Right lobe of liver (tissue), 6 donors: ENCODE data around the gene HOXA3. TPM values are rescaled to one million over a fixed set of nuclear protein-coding genes. Genes with fewer than 3 reads are reported as not detected.
A peak's percentile ranks its signal among the peaks of the same experiment; 100 is the strongest.

Experiments
- ATAC-seq, 4 donors: fragments of 200-7000 bp; cut with Tn5 transposase; one replicate each; pipeline ENCODE4 v1.9.1; 2020; ENCODE audit warnings: mild to moderate bottlenecking in 4 of 4, moderate library complexity in 4 of 4
- DNase-seq, 3 donors: peaks; one replicate each; pipeline ENCODE4 v3.0.0-alpha.2; 2020
- H3K27ac ChIP-seq, 3 donors: fragments of 200-600 bp; one replicate each; pipeline ENCODE4 v1.8.0; 2022
- H3K27me3 ChIP-seq, 2 donors: fragments of 200-600 bp; one replicate each; pipeline ENCODE4 v1.8.0; 2022
- H3K36me3 ChIP-seq, 4 donors: fragments of 200-600 bp; sonication (generic) in 1 of 4; one replicate each; pipeline versions ENCODE4 v1.5.1 to v1.8.0; 2017 to 2022; ENCODE audit warnings: control low read depth in 1 of 4
- H3K4me1 ChIP-seq, 4 donors: fragments of 200-600 bp; sonication (generic) in 1 of 4; one replicate each; pipeline versions ENCODE4 v1.5.1 to v1.8.0; 2017 to 2022; ENCODE audit warnings: control low read depth in 1 of 4
- H3K4me3 ChIP-seq, 3 donors: fragments of 200-600 bp; one replicate each; pipeline ENCODE4 v1.8.0; 2022
- H3K9me3 ChIP-seq, 4 donors: fragments of 200-600 bp; sonication (generic) in 1 of 4; one replicate each; pipeline versions ENCODE4 v1.5.1 to v1.8.0; 2017 to 2022; ENCODE audit warnings: control low read depth in 1 of 4
- POLR2A ChIP-seq: fragments of 450-650 bp; IDR thresholded peaks from one replicate; pipeline ENCODE4 v1.6.1; 2017; ENCODE audit warnings: antibody characterized with exemption, mild to moderate bottlenecking
- WGBS: methylation state at CpG from one replicate; pipeline ENCODE4 v1.1.6; 2018; ENCODE audit warnings: low coverage, low lambda C conversion rate; ENCODE audit not compliant: insufficient coverage; ENCODE audit errors: missing lambda C conversion rate; 5-methylcytosine and 5-hydroxymethylcytosine counted together
- intact Hi-C, 2 donors: fragments of 100-400 bp; cut with DNase I; formaldehyde crosslinking; loops; one replicate each; pipeline versions ENCODE4 v1.11.2 to v1.14.1; 2022
- total RNA-seq, 6 experiments: library from RNA; depleted of rRNA in 2 of 6; stranded (reverse); fragments of >200 nt in 2 of 6; fragmentation: NEBNext Ultra II Directional in 3 of 6; extraction: Animal tissue kit (Norgen Biotek cat#: 25700) in 3 of 6; gene quantifications; one replicate each; pipeline versions ENCODE4 v1.1.0 to v1.2.4, GENCODE V29; 2016 to 2023
- TF ChIP-seq, protein P1 (sequence below), 4 donors: fragments of 200-600 bp in 3 of 4; fragments of 450-650 bp in 1 of 4; IDR thresholded peaks; one replicate each; pipeline versions ENCODE4 v1.5.1 to v1.8.0; 2016 to 2022; ENCODE audit warnings: antibody characterized with exemption in 4 of 4, mild to moderate bottlenecking in 2 of 4
- donor health status: DM: no; HTN: yes; CAD: no.
- donor health status: DM: no; HTN: no; CAD: no.
- donor health status: DM: no; HTN: no; CAD: no.
- donor health status: DM: no; HTN: yes; CAD: no.
- donor health status: DM: no; HTN: yes; CAD: no.

HOXA3 gene
- total RNA-seq, 6 experiments from 2014 or later: 0.17 to 0.26 (median 0.25) TPM; not detected in 2

- intact Hi-C loops: no loop called here
- ATAC-seq: no peak
- DNase-seq: no peak
- WGBS: 16% methylated on average over 29 of the region's 29 CpGs
- Histone ChIP-seq H3K4me1 (peaks cover 0 to 18% (median 5%) of the 10 kb centered on the region in 4 donors), H3K9me3 (no peaks in the 10 kb centered on the region), H3K36me3 (no peaks in the 10 kb centered on the region), H3K27ac (no peak overlapping the region), H3K4me3 (no peak overlapping the region), H3K27me3 (peaks cover 31 to 87% of the 10 kb centered on the region in 2 donors)
- TF ChIP-seq, protein P1, sequence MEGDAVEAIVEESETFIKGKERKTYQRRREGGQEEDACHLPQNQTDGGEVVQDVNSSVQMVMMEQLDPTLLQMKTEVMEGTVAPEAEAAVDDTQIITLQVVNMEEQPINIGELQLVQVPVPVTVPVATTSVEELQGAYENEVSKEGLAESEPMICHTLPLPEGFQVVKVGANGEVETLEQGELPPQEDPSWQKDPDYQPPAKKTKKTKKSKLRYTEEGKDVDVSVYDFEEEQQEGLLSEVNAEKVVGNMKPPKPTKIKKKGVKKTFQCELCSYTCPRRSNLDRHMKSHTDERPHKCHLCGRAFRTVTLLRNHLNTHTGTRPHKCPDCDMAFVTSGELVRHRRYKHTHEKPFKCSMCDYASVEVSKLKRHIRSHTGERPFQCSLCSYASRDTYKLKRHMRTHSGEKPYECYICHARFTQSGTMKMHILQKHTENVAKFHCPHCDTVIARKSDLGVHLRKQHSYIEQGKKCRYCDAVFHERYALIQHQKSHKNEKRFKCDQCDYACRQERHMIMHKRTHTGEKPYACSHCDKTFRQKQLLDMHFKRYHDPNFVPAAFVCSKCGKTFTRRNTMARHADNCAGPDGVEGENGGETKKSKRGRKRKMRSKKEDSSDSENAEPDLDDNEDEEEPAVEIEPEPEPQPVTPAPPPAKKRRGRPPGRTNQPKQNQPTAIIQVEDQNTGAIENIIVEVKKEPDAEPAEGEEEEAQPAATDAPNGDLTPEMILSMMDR (IDR thresholded peaks at IDR 0.05): no peak
- no peak for TF ChIP-seq POLR2A
These were observed 41.1 kb upstream of the HOXA3 start for GRCh38 chr7:27193335-27194001.

DNA sequence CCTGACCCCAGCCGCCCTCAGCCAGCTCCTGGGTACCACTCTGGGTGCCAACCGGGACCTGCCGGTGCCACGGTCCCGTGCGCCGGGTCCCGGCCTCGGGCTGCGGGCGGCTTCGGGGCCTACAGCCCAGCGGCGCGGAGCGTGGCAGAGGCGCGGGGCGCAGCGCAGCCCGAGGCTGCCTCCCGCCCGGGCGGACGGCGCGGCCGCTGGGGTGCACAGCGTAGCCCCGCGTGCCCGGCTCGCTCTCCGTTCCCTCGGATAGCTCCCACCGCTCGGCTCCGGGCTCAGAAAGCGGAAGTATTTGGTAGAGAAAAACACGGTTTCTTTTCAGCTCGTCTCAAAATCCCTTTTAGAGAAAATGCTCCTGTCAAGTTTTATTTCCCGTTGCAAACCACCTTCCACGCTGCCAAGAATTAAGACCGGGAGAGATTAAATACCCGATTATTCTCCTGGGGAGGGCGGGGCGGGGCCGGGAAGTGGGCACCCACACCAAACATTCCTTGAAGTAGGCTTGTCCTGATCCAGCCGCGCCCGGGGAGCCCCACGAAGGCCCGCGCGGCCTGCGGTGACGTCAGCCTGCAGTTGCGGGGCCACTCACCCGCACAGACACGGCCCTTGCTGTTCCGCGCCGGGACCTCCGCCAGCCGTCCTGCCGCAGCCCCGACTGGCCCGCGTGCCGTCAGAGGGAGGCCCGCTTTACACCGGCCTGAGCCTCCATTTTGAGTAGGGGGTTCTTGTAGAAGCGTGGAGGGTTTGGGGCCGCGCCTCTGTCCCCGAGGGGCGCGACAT lies 40.4 kb upstream of the HOXA3 start:
- ATAC-seq: peak; percentile 23 to 40 (median 31)
- H3K27ac ChIP-seq: no peak overlapping the region
- peaks cover 31 to 87% of the 10 kb centered on the region in 2 donors for H3K27me3 ChIP-seq
- peak in 1 of 3 donors; percentile 47 for DNase-seq
- H3K4me3 ChIP-seq: no peak overlapping the region
- H3K36me3 ChIP-seq: no peaks in the 10 kb centered on the region
- H3K9me3 ChIP-seq: no peaks in the 10 kb centered on the region
- TF ChIP-seq, protein P1 (IDR thresholded peaks at IDR 0.05): no peak
- TF ChIP-seq POLR2A: no peak
- 3% methylated on average over 13 of the region's 78 CpGs for WGBS
- intact Hi-C loops: no loop called here
- H3K4me1 ChIP-seq: peaks cover 0 to 24% (median 5%) of the 10 kb centered on the region in 4 donors

DNA sequence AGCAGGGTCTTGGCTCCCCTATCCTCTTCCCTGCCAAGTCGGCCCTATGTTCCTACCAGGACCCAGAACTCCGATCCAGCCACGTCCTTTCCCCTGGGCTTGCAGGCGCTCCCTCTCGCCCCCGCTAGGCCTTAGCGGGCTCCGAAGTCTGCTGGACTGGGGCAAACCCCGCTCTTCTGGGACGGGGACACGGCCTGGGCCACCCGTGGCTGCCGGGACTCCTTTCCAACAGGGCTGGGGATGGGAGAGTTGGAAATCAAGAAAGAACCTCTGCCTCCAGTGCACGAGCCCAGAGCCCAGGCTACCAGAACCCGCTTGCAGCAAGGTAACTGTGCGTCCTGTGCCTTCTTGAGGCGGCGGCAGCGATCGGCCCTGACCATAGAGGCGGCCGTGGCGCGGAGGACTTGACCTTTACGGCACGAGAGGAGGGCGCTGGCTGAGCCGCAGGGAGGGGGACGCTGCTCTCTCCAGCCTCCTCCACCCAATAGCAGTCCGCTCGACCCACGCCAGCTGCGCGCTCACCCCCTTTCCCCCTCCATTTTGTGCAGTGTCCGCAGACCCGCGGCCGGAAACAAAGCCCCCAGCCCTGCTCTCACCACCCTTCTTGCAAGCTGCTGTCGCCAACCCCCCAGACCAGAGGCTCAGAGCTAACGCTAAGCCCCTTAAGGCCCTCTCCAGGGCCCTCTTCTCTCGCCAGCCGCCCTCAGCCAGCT lies 39.6 kb upstream of the HOXA3 start:
- Histone ChIP-seq H3K27ac (no peak overlapping the region), H3K4me3 (no peak overlapping the region), H3K27me3 (peaks cover 36 to 85% of the 10 kb centered on the region in 2 donors), H3K36me3 (no peaks in the 10 kb centered on the region), H3K9me3 (no peaks in the 10 kb centered on the region), H3K4me1 (peaks cover 0 to 24% (median 5%) of the 10 kb centered on the region in 4 donors)
- ATAC-seq: peak in 2 of 4 donors; percentile 15 to 19
- intact Hi-C loops: no loop called here
- 10% methylated on average over 12 of the region's 42 CpGs for WGBS
- TF ChIP-seq, protein P1 (IDR thresholded peaks at IDR 0.05): no peak
- no peak for TF ChIP-seq POLR2A
- DNase-seq: peak in 1 of 3 donors; percentile 53

GRCh38 chr7:27191161-27191731 lies 38.9 kb upstream of the HOXA3 start:
- no peak for TF ChIP-seq POLR2A
- TF ChIP-seq, protein P1 (IDR thresholded peaks at IDR 0.05): no peak
- H3K36me3 ChIP-seq: no peaks in the 10 kb centered on the region
- peaks cover 36 to 86% of the 10 kb centered on the region in 2 donors for H3K27me3 ChIP-seq
- no peak overlapping the region for H3K4me3 ChIP-seq
- intact Hi-C loops: no loop called here
- DNase-seq: peak in 1 of 3 donors; percentile 10
- WGBS: 15% methylated on average over 4 of the region's 15 CpGs
- H3K4me1 ChIP-seq: peaks cover 0 to 24% (median 5%) of the 10 kb centered on the region in 4 donors
- ATAC-seq: no peak
- H3K27ac ChIP-seq: no peak overlapping the region
- no peaks in the 10 kb centered on the region for H3K9me3 ChIP-seq
